Smooth muscle cell (in vitro differentiated cells): ENCODE data around the gene ZC3HAV1L. TPM values are rescaled to one million over a fixed set of nuclear protein-coding genes. Genes with fewer than 3 reads are reported as not detected.

Source experiments
- DNase-seq: peaks from one replicate; lab custom pipeline; 2025; ENCODE audit not compliant: unreplicated experiment; lab: John Stamatoyannopoulos, UW
- H2AFZ ChIP-seq: fragments of 200-600 bp; sonication (generic); 2 replicates; pipeline ENCODE4 v1.6.0; 2016; ENCODE audit warnings: antibody characterized with exemption, low read depth, mild to moderate bottlenecking
- H3F3A ChIP-seq: fragments of 200-600 bp; sonication (generic); 2 replicates; pipeline ENCODE4 v1.6.0; 2017; ENCODE audit warnings: antibody characterized with exemption, low read depth
- H3K27ac ChIP-seq: fragments of 200-600 bp; sonication (generic); 2 replicates; pipeline ENCODE4 v1.5.1; 2016; ENCODE audit warnings: low read depth, mild to moderate bottlenecking
- H3K27me3 ChIP-seq: fragments of 200-600 bp; sonication (generic); 2 replicates; pipeline ENCODE4 v1.6.1; 2016; ENCODE audit warnings: low read depth, mild to moderate bottlenecking
- H3K36me3 ChIP-seq: fragments of 200-600 bp; sonication (generic); 2 replicates; pipeline ENCODE4 v1.5.1; 2016; ENCODE audit warnings: low read depth
- H3K4me1 ChIP-seq: fragments of 200-600 bp; sonication (generic); 2 replicates; pipeline ENCODE4 v1.5.1; 2016; ENCODE audit warnings: low read depth
- H3K4me2 ChIP-seq: fragments of 200-600 bp; sonication (generic); 2 replicates; pipeline ENCODE4 v1.6.0; 2016; ENCODE audit warnings: mild to moderate bottlenecking
- H3K4me3 ChIP-seq: fragments of 200-600 bp; sonication (generic); 2 replicates; pipeline ENCODE4 v1.5.1; 2016; ENCODE audit warnings: mild to moderate bottlenecking
- H3K79me2 ChIP-seq: fragments of 200-600 bp; sonication (generic); 2 replicates; pipeline ENCODE4 v1.6.0; 2016; ENCODE audit warnings: low read depth, mild to moderate bottlenecking
- H3K9ac ChIP-seq: fragments of 200-600 bp; sonication (generic); 2 replicates; pipeline ENCODE4 v1.6.0; 2016; ENCODE audit warnings: low read depth
- H3K9me3 ChIP-seq: fragments of 200-600 bp; sonication (generic); replicated peaks from 2 replicates; pipeline ENCODE4 v1.5.1; 2016; ENCODE audit warnings: low read depth
- H4K20me1 ChIP-seq: fragments of 200-600 bp; sonication (generic); 2 replicates; pipeline ENCODE4 v1.6.0; 2016; ENCODE audit warnings: low read depth
- CTCF ChIP-seq: fragments of 200-600 bp; sonication (generic); IDR thresholded peaks from 2 replicates; pipeline ENCODE4 v1.5.1; 2017; ENCODE audit warnings: borderline replicate concordance, mild to moderate bottlenecking, antibody characterized with exemption; ENCODE audit not compliant: insufficient read depth, poor library complexity, severe bottlenecking
- WGBS: methylation state at CpG from one replicate; pipeline ENCODE4 v1.1.7; 2016; ENCODE audit warnings: low lambda C conversion rate; 5-methylcytosine and 5-hydroxymethylcytosine counted together
- polyA plus RNA-seq: library from polyadenylated mRNA; unstranded; fragments of >200 nt; fragmentation: Nextera tagmentation; extraction: Ambion mirVana; gene quantifications from 2 replicates; pipeline ENCODE4 v1.2.1, GENCODE V29; 2016
- total RNA-seq: library from RNA; depleted of rRNA; stranded (reverse); fragments of >200 nt; gene quantifications from 2 replicates; pipeline ENCODE4 v1.2.3, GENCODE V29; 2014

ZC3HAV1L gene
- total and polyA plus RNA-seq, 2 experiments from 2014 or later, result 17.0 to 47.2 TPM

GRCh38 chr7:138980563-138981291 is 55.1 kb downstream of the ZC3HAV1L start:
- Histone ChIP-seq H3F3A (peaks cover 2% of the 10 kb centered on the region), H3K36me3 (no peaks in the 10 kb centered on the region), H3K4me2 (peak overlapping the region; percentile 92), H3K4me1 (peaks cover 6% of the 10 kb centered on the region), H3K79me2 (peaks cover 34% of the 10 kb centered on the region), H3K9me3 (no peaks in the 10 kb centered on the region), H3K9ac (peak overlapping the region; percentile 56), H2AFZ (peak overlapping the region; percentile 89), H3K27me3 (no peaks in the 10 kb centered on the region), H3K27ac (no peak overlapping the region), H4K20me1 (peaks cover 22% of the 10 kb centered on the region), H3K4me3 (peak overlapping the region; percentile 78)
- 1% methylated on average over 38 of the region's 68 CpGs for WGBS
- no peak for DNase-seq
- no peak for TF ChIP-seq CTCF

- Histone ChIP-seq H3K79me2 (peaks cover 39% of the 10 kb centered on the region), H3K27me3 (no peaks in the 10 kb centered on the region), H3K9me3 (no peaks in the 10 kb centered on the region), H3K4me3 (peak overlapping the region; percentile 78), H3K36me3 (no peaks in the 10 kb centered on the region), H3K9ac (peak overlapping the region; percentile 56), H3K4me1 (peaks cover 12% of the 10 kb centered on the region), H3F3A (no peaks in the 10 kb centered on the region), H3K27ac (no peak overlapping the region), H4K20me1 (peaks cover 29% of the 10 kb centered on the region), H3K4me2 (peak overlapping the region; percentile 92), H2AFZ (peak overlapping the region; percentile 89)
- WGBS, result 25% methylated on average over 9 of the region's 9 CpGs
- TF ChIP-seq CTCF, result no peak
- no peak for DNase-seq
These were observed 55.8 kb downstream of the ZC3HAV1L start for GRCh38 chr7:138979988-138980562.

GRCh38 chr7:138979226-138979979 is 56.4 kb downstream of the ZC3HAV1L start:
- Histone ChIP-seq H3K9me3 (no peaks in the 10 kb centered on the region), H4K20me1 (peaks cover 35% of the 10 kb centered on the region), H3K4me2 (peak overlapping the region; percentile 92), H3K4me1 (peaks cover 12% of the 10 kb centered on the region), H3K36me3 (no peaks in the 10 kb centered on the region), H2AFZ (no peak overlapping the region), H3K27me3 (no peaks in the 10 kb centered on the region), H3K27ac (no peak overlapping the region), H3K4me3 (peak overlapping the region; percentile 78), H3K9ac (no peak overlapping the region), H3K79me2 (peaks cover 39% of the 10 kb centered on the region), H3F3A (no peaks in the 10 kb centered on the region)
- WGBS, result 96% methylated on average over 6 of the region's 6 CpGs
- DNase-seq, result no peak
- no peak for TF ChIP-seq CTCF
